Progenitor cell of endocrine pancreas (in vitro differentiated cells): ENCODE data around the gene PDXK. TPM values are rescaled to one million over a fixed set of nuclear protein-coding genes. Genes with fewer than 3 reads are reported as not detected.
A peak's percentile ranks its signal among the peaks of the same experiment; 100 is the strongest.

Experiments used
- DNase-seq: peaks from one replicate; pipeline ENCODE4 v3.0.0; 2021; ENCODE audit warnings: low spot score; ENCODE audit not compliant: unreplicated experiment
- H3K27ac Mint-ChIP-seq: 2 replicates; pipeline ENCODE4 v1.8.0; 2021; ENCODE audit warnings: mild to moderate bottlenecking, moderate library complexity, mixed read lengths
- H3K27me3 Mint-ChIP-seq: 2 replicates; pipeline ENCODE4 v1.8.0; 2021; ENCODE audit warnings: mixed read lengths
- H3K36me3 Mint-ChIP-seq: 2 replicates; pipeline ENCODE4 v1.8.0; 2022; ENCODE audit warnings: mixed read lengths; ENCODE audit not compliant: insufficient read depth
- H3K4me1 Mint-ChIP-seq: 2 replicates; pipeline ENCODE4 v1.8.0; 2021; ENCODE audit warnings: low read depth, mixed read lengths
- H3K4me3 Mint-ChIP-seq: 2 replicates; pipeline ENCODE4 v1.8.0; 2021; ENCODE audit warnings: low read depth, mild to moderate bottlenecking, moderate library complexity, mixed read lengths
- H3K9me3 Mint-ChIP-seq: 2 replicates; pipeline ENCODE4 v1.8.0; 2021; ENCODE audit warnings: low read depth, mixed read lengths
- total RNA-seq: library from RNA; stranded (reverse); gene quantifications from 2 replicates; pipeline ENCODE4 v1.2.1, GENCODE V29; 2021
- TF ChIP-seq, protein P1 (sequence below): fragments of 200-600 bp; sonication (generic); IDR thresholded peaks from one replicate; pipeline ENCODE4 v1.5.0; 2021; ENCODE audit warnings: antibody characterized with exemption, mild to moderate bottlenecking; ENCODE audit not compliant: unreplicated experiment

Gene PDXK
- total RNA-seq, 1 donor from 2014 or later = 57.6 TPM

DNA sequence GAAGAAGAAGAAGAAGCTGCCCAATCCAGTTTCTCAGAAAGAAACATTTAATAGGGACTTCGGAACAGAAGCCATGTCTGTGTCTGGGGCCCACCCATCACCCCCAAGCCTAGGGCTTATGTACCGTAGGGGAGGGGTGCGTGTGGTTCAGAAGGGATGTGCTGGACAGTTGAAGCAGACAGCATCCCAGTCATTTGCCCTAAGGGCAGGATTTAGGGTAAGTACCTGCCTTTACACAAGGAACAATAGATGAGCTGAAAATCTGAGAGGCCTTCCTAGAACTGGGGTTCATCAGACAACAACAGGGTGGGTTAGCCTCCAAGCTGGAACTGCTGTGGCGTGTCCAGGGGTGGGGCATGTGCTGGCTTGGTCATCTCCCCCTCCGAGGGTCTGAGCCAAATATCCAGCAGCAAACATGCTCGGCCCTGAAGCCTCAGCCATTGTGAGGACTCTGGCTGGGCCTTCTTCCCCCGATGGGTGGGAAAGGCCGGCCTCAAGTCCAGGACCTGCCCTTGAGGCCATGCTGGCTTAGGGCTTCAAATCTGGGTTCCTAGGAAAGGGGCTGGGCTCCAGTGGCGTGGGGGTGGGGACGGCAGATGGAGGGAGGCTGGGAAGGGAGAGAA, 45.1 kb downstream of the PDXK start:
- H3K4me1 Mint-ChIP-seq = peaks cover 17% of the 10 kb centered on the region
- no peak overlapping the region for H3K27ac Mint-ChIP-seq

DNA sequence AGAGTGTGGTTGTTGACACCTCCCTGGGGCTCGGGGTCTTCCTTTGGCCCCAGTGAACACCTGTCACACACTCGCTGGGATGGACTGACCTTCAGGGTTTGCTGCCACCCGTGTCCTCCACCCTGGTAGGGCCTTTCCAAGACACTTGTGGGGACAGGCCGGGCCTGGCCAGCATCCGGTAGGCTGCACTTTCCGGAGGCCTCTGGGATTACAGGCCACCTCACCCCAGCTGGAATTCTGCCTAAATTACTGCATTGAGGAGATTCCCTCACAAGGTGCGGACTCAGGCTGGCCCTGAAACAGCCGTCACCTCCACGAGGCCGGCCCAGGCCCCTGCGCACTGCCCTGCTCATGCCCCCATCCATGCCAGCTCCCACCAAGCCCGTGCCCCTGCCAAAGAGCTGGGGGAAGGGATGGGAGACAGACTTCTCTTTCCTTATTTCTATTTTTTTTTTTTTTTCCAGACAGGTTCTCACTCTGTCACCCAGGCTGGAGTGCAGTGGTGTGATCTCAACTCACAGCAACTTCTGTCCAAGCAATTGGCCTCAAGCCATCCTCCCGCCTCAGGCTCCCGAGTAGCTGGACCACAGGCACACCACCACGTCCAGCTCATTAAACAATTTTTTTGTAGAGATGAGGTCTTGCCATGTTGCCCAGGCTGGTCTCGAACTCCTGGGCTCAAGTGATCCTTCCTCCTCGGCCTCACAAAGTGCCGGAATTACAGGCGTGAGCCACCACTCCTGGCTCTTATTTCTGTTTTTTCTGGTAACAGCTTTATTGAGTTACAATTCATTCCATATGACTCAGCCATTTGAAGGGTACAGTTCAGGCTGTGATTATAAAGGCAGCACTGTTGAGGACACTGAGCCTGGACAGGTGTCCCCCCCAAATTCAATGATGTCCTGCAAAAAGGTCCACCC, 45.9 kb downstream of the PDXK start:
- Mint-ChIP-seq H3K4me1 (peaks cover 17% of the 10 kb centered on the region), H3K27ac (no peak overlapping the region), H3K4me3 (no peak overlapping the region), H3K9me3 (no peaks in the 10 kb centered on the region), H3K27me3 (no peaks in the 10 kb centered on the region), H3K36me3 (peaks cover 3% of the 10 kb centered on the region)
- TF ChIP-seq, protein P1, sequence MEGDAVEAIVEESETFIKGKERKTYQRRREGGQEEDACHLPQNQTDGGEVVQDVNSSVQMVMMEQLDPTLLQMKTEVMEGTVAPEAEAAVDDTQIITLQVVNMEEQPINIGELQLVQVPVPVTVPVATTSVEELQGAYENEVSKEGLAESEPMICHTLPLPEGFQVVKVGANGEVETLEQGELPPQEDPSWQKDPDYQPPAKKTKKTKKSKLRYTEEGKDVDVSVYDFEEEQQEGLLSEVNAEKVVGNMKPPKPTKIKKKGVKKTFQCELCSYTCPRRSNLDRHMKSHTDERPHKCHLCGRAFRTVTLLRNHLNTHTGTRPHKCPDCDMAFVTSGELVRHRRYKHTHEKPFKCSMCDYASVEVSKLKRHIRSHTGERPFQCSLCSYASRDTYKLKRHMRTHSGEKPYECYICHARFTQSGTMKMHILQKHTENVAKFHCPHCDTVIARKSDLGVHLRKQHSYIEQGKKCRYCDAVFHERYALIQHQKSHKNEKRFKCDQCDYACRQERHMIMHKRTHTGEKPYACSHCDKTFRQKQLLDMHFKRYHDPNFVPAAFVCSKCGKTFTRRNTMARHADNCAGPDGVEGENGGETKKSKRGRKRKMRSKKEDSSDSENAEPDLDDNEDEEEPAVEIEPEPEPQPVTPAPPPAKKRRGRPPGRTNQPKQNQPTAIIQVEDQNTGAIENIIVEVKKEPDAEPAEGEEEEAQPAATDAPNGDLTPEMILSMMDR = no peak
- DNase-seq = no peak

More for the DNA sequence above, 45.1 kb downstream of the PDXK start:
- TF ChIP-seq, protein P1 = no peak
- Mint-ChIP-seq H3K36me3 (peaks cover 3% of the 10 kb centered on the region), H3K9me3 (no peaks in the 10 kb centered on the region), H3K27me3 (no peaks in the 10 kb centered on the region), H3K4me3 (no peak overlapping the region)
- DNase-seq = no peak

DNA sequence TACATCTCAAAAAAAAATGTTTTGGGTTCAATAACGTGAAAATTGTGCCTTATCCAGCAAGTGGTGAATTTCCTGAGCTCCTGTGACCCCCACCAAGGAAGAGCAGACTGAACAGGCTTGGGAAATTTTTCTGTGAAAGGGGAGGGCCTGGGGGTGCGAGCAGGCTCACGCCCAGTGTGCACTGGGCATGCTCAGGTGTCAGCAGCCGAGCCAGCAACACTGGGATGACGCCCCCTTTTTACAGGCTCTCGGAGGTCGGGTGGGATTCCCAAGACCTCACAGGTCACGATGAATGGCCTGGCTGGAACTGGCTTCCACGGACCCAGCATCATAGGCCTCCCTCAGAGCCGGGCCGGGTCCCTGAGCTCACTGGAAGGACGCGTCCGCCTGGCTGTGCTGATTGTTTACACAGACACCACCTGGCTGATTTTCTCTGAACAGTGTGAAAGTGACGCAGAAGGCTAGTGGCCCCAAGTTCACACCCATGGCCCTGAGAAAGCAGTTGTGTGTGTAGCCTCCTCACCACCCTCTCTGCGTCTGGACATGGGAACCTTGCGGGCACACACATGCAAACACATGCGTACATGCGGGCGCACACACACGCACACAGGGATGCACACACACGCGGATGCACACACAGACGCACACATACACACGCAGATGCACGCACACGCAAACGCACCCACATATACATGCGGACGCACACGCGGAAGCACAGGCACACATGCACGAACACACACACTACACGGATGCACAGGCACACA, 48.0 kb downstream of the PDXK start:
- Mint-ChIP-seq H3K4me1 (peaks cover 17% of the 10 kb centered on the region), H3K9me3 (no peaks in the 10 kb centered on the region), H3K27ac (peak overlapping the region; percentile 69), H3K27me3 (no peaks in the 10 kb centered on the region), H3K4me3 (no peak overlapping the region), H3K36me3 (peaks cover 3% of the 10 kb centered on the region)
- TF ChIP-seq, protein P1 = no peak
- DNase-seq = no peak

DNA sequence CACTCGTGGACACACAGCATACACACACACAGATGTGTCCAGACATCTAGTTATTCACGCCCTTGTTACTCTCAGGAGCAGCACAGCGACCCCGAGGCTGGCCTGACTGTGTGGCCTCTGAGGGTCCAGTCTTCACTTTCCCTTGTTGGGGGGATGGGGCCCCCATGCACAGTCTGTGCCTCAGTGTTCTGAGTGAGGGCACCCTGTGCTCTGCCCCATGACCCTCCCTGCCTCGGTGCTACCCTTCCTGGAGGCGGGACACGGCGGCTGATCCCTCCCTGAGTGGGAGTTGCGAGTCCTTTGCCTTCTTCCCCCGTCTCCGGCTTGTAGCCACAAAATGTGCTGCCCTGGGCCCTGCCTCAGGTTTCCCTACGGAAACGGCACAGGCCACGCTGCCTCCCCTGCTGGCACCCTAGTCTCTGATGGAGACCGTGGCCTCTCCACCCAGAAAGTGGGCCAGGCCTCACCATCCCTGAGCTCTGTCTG, 48.6 kb downstream of the PDXK start:
- Mint-ChIP-seq H3K4me3 (no peak overlapping the region), H3K27ac (peak overlapping the region; percentile 69), H3K36me3 (peaks cover 3% of the 10 kb centered on the region), H3K9me3 (no peaks in the 10 kb centered on the region), H3K27me3 (no peaks in the 10 kb centered on the region), H3K4me1 (peaks cover 17% of the 10 kb centered on the region)
- no peak for DNase-seq
- TF ChIP-seq, protein P1 = no peak
